Mesothelial cell of epicardium (in vitro differentiated cells): Measurements from ENCODE around the gene NIP7. TPM values are rescaled to one million over a fixed set of nuclear protein-coding genes. Genes with fewer than 3 reads are reported as not detected.

Source experiments
- DNase-seq, 2 experiments: peaks; one replicate each; pipeline ENCODE4 v3.0.0; 2021; ENCODE audit warnings: low spot score in 2 of 2; ENCODE audit not compliant: unreplicated experiment in 2 of 2
- H3K27ac Mint-ChIP-seq: 2 replicates; pipeline ENCODE4 v1.8.0; 2021; ENCODE audit warnings: mixed read lengths
- H3K27me3 Mint-ChIP-seq: 2 replicates; pipeline ENCODE4 v1.8.0; 2021; ENCODE audit warnings: low read depth, mixed read lengths
- H3K36me3 Mint-ChIP-seq: 2 replicates; pipeline ENCODE4 v1.8.0; 2021; ENCODE audit warnings: mixed read lengths
- H3K4me1 Mint-ChIP-seq: 2 replicates; pipeline ENCODE4 v1.8.0; 2021; ENCODE audit warnings: mixed read lengths
- H3K4me3 Mint-ChIP-seq: 2 replicates; pipeline ENCODE4 v1.8.0; 2021; ENCODE audit warnings: mild to moderate bottlenecking, moderate library complexity, mixed read lengths
- H3K9me3 Mint-ChIP-seq: 2 replicates; pipeline ENCODE4 v1.8.0; 2021; ENCODE audit warnings: mixed read lengths
- CTCF ChIP-seq: fragments of 200-600 bp; sonication (generic); IDR thresholded peaks from one replicate; pipeline ENCODE4 v1.5.0; 2021; ENCODE audit warnings: antibody characterized with exemption; ENCODE audit not compliant: unreplicated experiment
- total RNA-seq: library from RNA; stranded (reverse); gene quantifications from 3 replicates; pipeline ENCODE4 v1.2.1, GENCODE V29; 2021

Gene NIP7
- total RNA-seq, 1 donor from 2014 or later = 31.4 TPM

GRCh38 chr16:69378036-69378435, 38.5 kb downstream of the NIP7 start:
- peaks cover 38% of the 10 kb centered on the region for H3K36me3 Mint-ChIP-seq
- no peak for DNase-seq
- H3K4me1 Mint-ChIP-seq = no peaks in the 10 kb centered on the region
- no peak overlapping the region for H3K4me3 Mint-ChIP-seq
- H3K9me3 Mint-ChIP-seq = no peaks in the 10 kb centered on the region
- no peaks in the 10 kb centered on the region for H3K27me3 Mint-ChIP-seq
- H3K27ac Mint-ChIP-seq = no peak overlapping the region
- TF ChIP-seq CTCF = no peak

- peaks cover 37% of the 10 kb centered on the region for H3K36me3 Mint-ChIP-seq
Measured at GRCh38 chr16:69378760-69379159, 39.2 kb downstream of the NIP7 start.

GRCh38 chr16:69381231-69381630, 41.7 kb downstream of the NIP7 start:
- no peak for TF ChIP-seq CTCF
- no peak for DNase-seq
- Mint-ChIP-seq H3K27ac (no peak overlapping the region), H3K9me3 (no peaks in the 10 kb centered on the region), H3K27me3 (no peaks in the 10 kb centered on the region), H3K36me3 (peaks cover 30% of the 10 kb centered on the region), H3K4me1 (peaks cover 12% of the 10 kb centered on the region), H3K4me3 (no peak overlapping the region)

More at GRCh38 chr16:69378760-69379159, 39.2 kb downstream of the NIP7 start:
- TF ChIP-seq CTCF = no peak
- Mint-ChIP-seq H3K27ac (no peak overlapping the region), H3K4me3 (no peak overlapping the region), H3K9me3 (no peaks in the 10 kb centered on the region), H3K27me3 (no peaks in the 10 kb centered on the region), H3K4me1 (no peaks in the 10 kb centered on the region)
- DNase-seq = no peak

GRCh38 chr16:69382421-69382820, 42.8 kb downstream of the NIP7 start:
- no peak for DNase-seq
- no peak overlapping the region for H3K4me3 Mint-ChIP-seq
- peaks cover 12% of the 10 kb centered on the region for H3K4me1 Mint-ChIP-seq
- no peaks in the 10 kb centered on the region for H3K27me3 Mint-ChIP-seq
- no peaks in the 10 kb centered on the region for H3K9me3 Mint-ChIP-seq
- H3K27ac Mint-ChIP-seq = peak overlapping the region; percentile 45
- peaks cover 25% of the 10 kb centered on the region for H3K36me3 Mint-ChIP-seq
- no peak for TF ChIP-seq CTCF

GRCh38 chr16:69384974-69385373, 45.4 kb downstream of the NIP7 start:
- Mint-ChIP-seq H3K9me3 (no peaks in the 10 kb centered on the region), H3K4me1 (peaks cover 12% of the 10 kb centered on the region), H3K4me3 (peak overlapping the region; percentile 84), H3K27me3 (no peaks in the 10 kb centered on the region), H3K27ac (peak overlapping the region; percentile 95), H3K36me3 (peaks cover 12% of the 10 kb centered on the region)
- DNase-seq = no peak
- no peak for TF ChIP-seq CTCF

- Mint-ChIP-seq H3K36me3 (peaks cover 12% of the 10 kb centered on the region), H3K4me3 (peak overlapping the region; percentile 82), H3K27me3 (no peaks in the 10 kb centered on the region), H3K27ac (peak overlapping the region; percentile 89), H3K4me1 (peaks cover 12% of the 10 kb centered on the region), H3K9me3 (no peaks in the 10 kb centered on the region)
- no peak for TF ChIP-seq CTCF
- DNase-seq = no peak
Measured at GRCh38 chr16:69386596-69386995, 47.0 kb downstream of the NIP7 start.
